H4 (cell line): Measurements from ENCODE around the gene CALHM2. TPM values are rescaled to one million over a fixed set of nuclear protein-coding genes. Genes with fewer than 3 reads are reported as not detected.
"Not testable (repeated sequence)": the region's sequence is repeated elsewhere in the genome, so short reads cannot be mapped to it uniquely, and the experiment has no call there.

Experiments used
- DNase-seq: peaks from one replicate; pipeline ENCODE4 v3.0.0-alpha.2; 2015; ENCODE audit warnings: low spot score
- total RNA-seq: library from RNA; depleted of rRNA; stranded (reverse); fragments of >200 nt; shearing (Covaris generic); gene quantifications from 2 replicates; pipeline ENCODE4 v1.2.3, GENCODE V29; 2014

Gene CALHM2
- total RNA-seq, 1 experiment from 2014 or later = 0.43 TPM

- DNase-seq = no peak
These were observed 1.9 kb downstream of the CALHM2 start for GRCh38 chr10:103450201-103450695.

GRCh38 chr10:103449208-103450144 is 2.7 kb downstream of the CALHM2 start:
- DNase-seq = no peak

DNA sequence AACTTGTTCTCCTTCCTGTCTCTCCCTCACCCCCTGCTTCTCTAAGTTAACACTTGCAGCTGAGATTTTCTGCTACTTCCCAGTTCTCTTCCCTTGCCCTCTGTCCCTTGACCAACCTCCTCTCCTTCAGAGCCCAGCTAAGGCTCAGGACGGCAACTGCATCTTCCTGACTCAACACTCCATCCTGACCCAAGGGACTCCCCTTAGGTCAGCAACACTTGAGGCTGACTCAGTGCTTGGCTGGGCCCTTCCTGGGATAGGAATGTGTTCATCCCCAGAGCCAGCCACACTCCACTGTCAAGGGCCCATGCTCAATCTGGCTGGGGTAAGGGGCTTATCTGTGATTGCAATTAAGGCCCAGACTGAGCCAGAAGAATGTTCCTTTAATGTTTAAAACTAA is 3.4 kb downstream of the CALHM2 start:
- no peak for DNase-seq

DNA sequence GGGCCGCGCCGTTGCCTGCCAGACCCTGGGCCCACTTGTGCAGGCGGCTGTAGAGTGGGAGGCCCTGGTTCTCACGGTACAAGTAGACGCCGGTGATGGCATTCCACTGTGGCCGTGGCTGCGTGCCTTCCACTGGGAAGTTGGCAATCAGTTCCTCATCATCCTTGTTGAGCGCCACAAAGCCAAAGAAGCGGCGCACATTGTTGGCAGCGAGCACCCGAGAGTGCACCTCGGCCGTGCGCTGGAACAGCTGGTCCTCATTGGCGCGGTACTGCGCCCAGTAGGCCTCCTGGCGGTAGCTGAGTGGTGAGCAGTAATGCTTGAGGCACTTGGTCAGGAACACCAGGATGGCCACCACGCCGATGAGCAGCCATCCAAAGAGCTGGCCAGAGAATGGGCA is 5.0 kb downstream of the CALHM2 start:
- no peak for DNase-seq

DNA sequence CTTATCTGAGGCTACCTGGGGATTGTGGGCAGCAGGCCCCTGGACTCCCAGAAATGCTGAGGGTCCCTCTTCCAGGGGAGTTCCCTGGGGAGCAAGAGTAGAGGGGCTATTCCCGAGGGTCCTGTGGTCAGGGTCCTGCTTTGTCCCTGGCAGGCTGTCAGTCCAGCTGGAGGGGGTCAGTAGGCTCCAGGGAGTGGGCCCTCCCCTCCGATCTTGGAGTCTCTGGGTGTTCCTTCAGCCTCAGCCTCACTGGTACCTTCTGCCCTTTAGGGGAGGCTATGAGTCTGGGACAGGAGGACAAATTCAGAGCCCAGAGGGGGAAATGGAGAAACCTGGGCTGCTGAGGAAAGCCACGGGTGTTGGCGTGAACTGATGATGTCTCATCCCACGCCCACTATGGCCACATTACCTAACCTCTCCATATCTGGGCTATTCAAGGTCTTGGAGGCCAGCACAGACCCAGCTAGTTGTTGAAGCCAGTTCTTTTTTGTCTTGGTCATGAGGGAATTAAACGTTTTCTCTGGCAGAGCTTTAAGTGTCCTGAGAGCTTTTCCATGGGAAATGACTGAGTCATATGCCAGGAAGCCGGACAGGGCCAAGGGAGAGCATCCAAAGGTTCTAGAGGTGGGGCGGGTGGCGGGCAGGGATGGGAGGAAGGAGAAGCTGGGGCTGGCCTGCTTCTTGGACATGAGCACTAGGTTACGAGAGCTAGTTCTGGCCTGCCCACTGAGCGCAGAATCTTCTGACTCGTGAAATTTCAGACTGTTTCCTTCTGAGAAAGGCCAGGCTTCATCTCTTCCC is 6.2 kb downstream of the CALHM2 start:
- no peak for DNase-seq

DNA sequence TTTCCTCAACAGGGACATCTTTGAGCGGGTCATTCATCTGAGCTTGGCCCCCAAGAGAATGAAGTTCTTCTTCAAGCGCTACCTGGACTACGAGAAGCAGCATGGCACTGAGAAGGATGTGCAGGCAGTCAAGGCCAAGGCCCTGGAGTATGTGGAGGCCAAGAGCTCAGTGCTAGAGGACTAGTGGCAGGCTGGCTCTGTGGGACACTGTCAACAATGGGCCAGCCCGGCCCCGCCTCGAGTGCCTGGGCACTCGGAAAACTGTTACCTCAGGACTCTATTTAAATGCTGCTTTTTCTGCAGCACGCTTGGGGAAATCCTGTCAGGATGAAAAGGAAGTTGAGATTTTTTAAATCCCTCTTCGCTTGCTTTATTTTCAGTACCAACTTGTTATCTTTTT is 6.8 kb downstream of the CALHM2 start:
- no peak for DNase-seq

- no peak for DNase-seq
These were observed 7.7 kb downstream of the CALHM2 start for GRCh38 chr10:103444478-103444877.

DNA sequence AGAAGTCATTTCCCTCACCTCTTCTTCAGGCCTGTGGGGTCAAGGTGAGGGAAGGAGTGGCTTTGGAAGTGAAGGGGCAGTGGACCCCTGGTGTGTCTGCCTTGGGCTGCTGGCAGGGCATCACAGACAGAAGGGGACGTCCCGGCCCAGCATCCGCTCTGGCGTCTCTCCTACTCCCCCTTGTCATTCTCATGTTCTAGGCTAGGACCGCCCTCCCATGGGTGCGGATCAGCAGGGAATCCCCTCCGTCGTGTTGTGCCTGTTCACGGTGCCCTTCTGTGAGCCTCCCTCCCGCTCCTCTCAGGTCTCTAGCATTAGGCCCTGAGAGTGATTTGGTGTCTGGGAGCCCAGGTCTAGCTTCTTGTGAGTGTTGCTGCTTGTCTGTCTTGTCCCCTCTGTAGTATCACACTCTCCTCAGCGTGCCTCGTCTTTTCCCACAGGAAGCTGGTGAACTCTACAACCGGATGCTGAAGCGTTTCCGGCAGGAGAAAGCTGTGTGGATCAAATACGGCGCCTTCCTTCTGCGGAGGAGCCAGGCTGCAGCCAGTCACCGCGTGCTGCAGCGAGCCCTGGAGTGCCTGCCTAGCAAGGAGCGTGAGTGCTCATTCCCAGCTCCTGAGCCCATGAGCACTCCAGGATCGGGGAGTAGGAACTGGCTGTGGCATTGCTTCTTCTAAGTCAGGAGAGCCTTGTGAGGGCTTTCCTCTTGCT is 8.5 kb downstream of the CALHM2 start:
- no peak for DNase-seq

- no peak for DNase-seq
These were observed 10.1 kb downstream of the CALHM2 start for GRCh38 chr10:103442031-103442461.

DNA sequence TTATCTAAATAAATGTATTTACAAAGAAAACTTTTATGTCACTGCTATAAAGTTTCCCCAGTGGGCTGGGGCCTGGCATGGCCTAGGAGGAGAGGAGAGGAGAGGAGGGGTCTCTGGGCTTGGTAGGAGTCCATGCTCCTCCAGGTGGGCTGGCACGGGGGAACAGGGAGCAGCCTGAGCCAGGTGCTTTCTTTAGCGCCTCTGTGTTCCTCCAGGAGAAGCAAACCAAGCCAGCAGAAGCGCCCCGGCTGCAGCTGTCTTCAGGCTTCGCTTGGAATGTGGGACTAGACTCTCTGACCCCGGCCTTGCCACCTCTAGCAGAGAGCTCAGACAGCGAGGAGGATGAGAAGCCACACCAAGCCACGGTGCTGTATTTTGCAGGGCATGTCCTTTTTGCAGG is 10.6 kb downstream of the CALHM2 start:
- no peak for DNase-seq

DNA sequence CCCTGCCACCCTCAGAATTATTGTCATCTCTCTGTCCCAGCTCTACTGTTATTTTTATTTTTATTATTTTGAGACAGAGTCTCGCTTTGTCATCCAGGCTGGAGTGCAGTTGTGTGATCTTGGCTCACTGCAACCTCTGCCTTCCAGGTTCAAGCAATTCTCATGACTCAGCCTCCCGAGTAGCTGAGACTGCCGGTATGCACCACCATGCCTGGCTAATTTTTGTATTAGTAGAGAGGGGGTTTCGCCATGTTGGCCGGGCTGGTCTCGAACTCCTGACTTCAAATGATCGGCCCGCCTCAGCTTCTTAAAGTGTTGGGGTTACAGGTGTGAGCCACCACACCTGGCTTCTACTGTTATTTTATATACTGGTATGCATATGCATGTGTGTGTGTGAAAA is 11.0 kb downstream of the CALHM2 start:
- DNase-seq = no peak

DNA sequence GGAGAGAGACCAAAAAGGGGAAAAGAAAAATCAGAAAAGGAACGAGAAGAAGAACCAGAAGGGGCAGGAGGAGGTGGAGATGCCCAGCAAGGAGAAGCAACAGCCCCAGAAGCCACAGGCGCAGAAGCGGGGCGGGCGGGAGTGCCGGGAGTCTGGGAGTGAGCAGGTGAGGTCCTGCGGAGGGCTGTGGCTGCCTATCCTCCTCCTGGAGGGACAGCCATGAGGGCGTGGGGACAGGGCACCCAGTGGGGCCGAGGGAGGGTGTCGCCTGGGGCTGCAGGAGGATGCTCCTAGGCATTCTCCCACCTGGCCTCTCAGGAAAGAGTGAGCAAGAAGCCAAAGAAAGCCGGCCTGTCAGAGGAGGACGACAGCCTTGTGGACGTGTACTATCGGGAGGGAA is 11.8 kb downstream of the CALHM2 start:
- no peak for DNase-seq

DNA sequence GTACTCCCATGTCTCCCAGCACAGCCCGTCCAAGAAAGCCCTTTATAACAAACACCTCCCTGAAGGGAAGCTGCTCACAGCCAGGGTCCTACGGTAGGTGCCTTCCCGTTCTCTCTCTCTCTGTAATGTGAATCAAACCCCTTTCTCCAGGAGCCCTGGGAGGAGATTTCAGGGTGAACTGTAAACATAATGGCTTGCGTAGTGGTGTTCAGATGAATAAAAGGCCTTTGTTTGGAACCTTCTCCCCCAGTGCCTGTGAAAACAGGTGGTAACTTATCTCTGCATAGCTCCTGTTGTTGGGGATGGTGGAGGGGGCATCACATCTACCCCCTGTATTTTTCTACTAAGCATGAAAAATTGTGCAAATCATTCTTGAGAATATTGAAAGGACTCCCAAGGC is 12.4 kb downstream of the CALHM2 start:
- DNase-seq = no peak

GRCh38 chr10:103433858-103434257 is 18.3 kb downstream of the CALHM2 start:
- no peak for DNase-seq

DNA sequence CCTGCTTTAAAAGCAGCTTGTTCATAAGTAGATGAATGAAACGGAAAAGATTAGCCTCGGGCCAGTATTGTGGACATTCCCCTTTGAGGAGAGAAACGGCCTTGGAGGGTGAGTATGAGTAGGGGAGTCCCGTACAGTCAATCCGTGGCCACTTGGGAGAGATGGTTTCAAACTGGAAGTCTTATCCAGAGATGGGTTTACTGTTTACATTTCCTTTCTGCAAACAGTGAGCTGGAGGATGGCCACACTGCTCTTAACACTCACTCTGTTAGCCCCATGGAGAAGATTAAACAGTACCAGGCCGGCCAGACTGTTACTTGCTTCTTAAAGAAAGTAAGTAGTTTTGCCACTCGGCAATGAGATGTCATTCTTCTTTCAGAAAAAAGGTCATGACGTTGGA is 20.3 kb downstream of the CALHM2 start:
- no peak for DNase-seq

GRCh38 chr10:103429647-103430046 is 22.5 kb downstream of the CALHM2 start:
- DNase-seq = no peak

- no peak for DNase-seq
These were observed 23.1 kb downstream of the CALHM2 start for GRCh38 chr10:103428989-103429643.

DNA sequence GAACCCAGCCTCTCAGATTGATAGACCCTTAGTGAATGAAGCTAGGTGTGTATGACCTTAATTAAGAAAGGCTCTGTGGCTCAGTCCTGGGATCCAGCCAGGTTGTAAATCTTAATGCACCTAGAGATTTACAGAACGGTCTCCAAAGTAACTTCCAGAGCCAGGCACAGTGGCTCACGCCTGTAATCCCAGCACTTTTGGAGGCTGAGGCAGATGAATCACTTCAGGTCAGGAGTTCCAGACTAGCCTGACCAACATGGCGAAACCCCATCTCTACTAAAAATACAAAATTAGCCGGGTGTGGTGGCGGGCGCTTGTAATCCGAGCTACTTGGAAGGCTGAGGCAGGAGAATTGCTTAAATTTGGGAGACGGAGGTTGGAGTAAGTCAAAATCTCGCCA is 24.3 kb downstream of the CALHM2 start:
- DNase-seq = no peak

DNA sequence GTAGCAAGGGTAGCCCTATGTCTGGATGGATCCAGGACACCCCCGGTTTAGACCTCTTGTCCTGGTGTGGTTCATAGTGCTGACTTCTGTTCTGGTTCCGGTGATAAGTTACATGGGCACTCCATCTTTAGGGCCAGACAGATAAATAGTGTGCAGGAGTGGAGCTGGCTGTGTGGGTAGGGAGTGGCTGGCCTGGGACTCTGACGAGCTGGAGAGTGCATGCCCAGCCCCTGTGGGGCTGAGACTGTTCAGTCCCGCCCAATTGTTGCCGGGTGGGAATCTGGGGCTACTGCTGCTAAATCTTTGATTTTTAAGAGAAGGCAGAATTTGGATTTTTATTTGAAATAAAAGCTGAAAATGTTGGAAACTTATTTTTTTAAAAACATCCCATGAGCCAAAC is 28.4 kb downstream of the CALHM2 start:
- no peak for DNase-seq

- no peak for DNase-seq
These were observed 33.1 kb downstream of the CALHM2 start for GRCh38 chr10:103419101-103419500.

GRCh38 chr10:103417601-103418000 is 34.6 kb downstream of the CALHM2 start:
- DNase-seq = no peak

GRCh38 chr10:103417148-103417469 is 35.1 kb downstream of the CALHM2 start:
- DNase-seq = not testable (repeated sequence)
